Transverse colon (tissue), 4 donors: Measurements from ENCODE around the gene TMEM233. TPM values are rescaled to one million over a fixed set of nuclear protein-coding genes. Genes with fewer than 3 reads are reported as not detected.
A peak's percentile ranks its signal among the peaks of the same experiment; 100 is the strongest.
"Not testable (repeated sequence)": the region's sequence is repeated elsewhere in the genome, so short reads cannot be mapped to it uniquely, and the experiment has no call there.

ENCODE experiments used
- DNase-seq: peaks from one replicate; pipeline ENCODE4 v3.0.0-alpha.2; 2019
- H3K27ac ChIP-seq, 4 donors: fragments of 200-600 bp; sonication (generic); 2 replicates each; pipeline ENCODE4 v1.5.1; 2016 to 2018; ENCODE audit warnings: inconsistent platforms in 4 of 4
- H3K27me3 ChIP-seq: fragments of 200-600 bp; sonication (generic); 2 replicates; pipeline ENCODE4 v1.5.1; 2017; ENCODE audit warnings: inconsistent platforms
- H3K36me3 ChIP-seq, 4 donors: fragments of 200-600 bp; sonication (generic); 2 replicates each; pipeline ENCODE4 v1.5.1; 2017 to 2019; ENCODE audit warnings: inconsistent platforms in 4 of 4
- H3K4me1 ChIP-seq, 4 donors: fragments of 200-600 bp; sonication (generic); 2 replicates each; pipeline ENCODE4 v1.5.1; 2017 to 2020; ENCODE audit warnings: inconsistent platforms in 4 of 4
- H3K4me3 ChIP-seq, 4 donors: fragments of 200-600 bp; sonication (generic); 1 replicate in 1 of 4; 2 replicates in 3 of 4; pipeline versions ENCODE4 v1.5.1 to v1.6.1; 2017 to 2019; ENCODE audit warnings: inconsistent platforms in 4 of 4
- H3K9me3 ChIP-seq, 2 donors: fragments of 200-600 bp; sonication (generic); 2 replicates each; pipeline ENCODE4 v1.5.1; 2017 to 2019; ENCODE audit warnings: inconsistent platforms in 2 of 2
- CTCF ChIP-seq, 5 experiments: fragments of 200-600 bp in 3 of 5; fragments of 450-650 bp in 2 of 5; sonication (generic) in 3 of 5; IDR thresholded peaks; 1 replicate in 2 of 5; 2 replicates in 3 of 5; pipeline ENCODE4 v1.5.1; 2016 to 2017; ENCODE audit warnings: antibody characterized with exemption in 5 of 5, inconsistent platforms in 3 of 5, mild to moderate bottlenecking in 2 of 5, moderate library complexity in 1 of 5
- EP300 ChIP-seq: sonication (generic); formaldehyde crosslinking; IDR thresholded peaks from one replicate; pipeline ENCODE4 v1.6.1; 2017; ENCODE audit warnings: antibody characterized with exemption, low read depth
- POLR2A ChIP-seq: fragments of 450-650 bp; IDR thresholded peaks from one replicate; pipeline ENCODE4 v1.6.1; 2016; ENCODE audit warnings: antibody characterized with exemption, mild to moderate bottlenecking, moderate library complexity
- POLR2AphosphoS5 ChIP-seq, 3 donors: sonication (generic); formaldehyde crosslinking; IDR thresholded peaks; one replicate each; pipeline ENCODE4 v1.6.1; 2016; ENCODE audit warnings: antibody characterized with exemption in 3 of 3
- WGBS, 2 donors: methylation state at CpG; one replicate each; pipeline ENCODE4 v1.1.5; 2018; ENCODE audit warnings: low coverage in 1 of 2; 5-methylcytosine and 5-hydroxymethylcytosine counted together
- in situ Hi-C, 4 donors: fragments of 200-750 bp; cut with MboI; loops; one replicate each; pipeline versions ENCODE4 v1.15.0 to v1.15.1; 2017; ENCODE audit warnings: low sequenced_read_pairs in 3 of 4, low pct_ligation_motif_present in 1 of 4, low pct_unique_long_range_greater_than_20kb in 1 of 4
- intact Hi-C: fragments of 100-400 bp; cut with DNase I; formaldehyde crosslinking; loops from one replicate; pipeline ENCODE4 v1.15.1; 2023; ENCODE audit warnings: low total_unique reads
- total RNA-seq, 4 donors: library from RNA; depleted of rRNA; stranded (reverse); fragments of >200 nt; gene quantifications; one replicate each; pipeline ENCODE4 v1.1.0, GENCODE V29; 2016

Gene TMEM233
- total RNA-seq, 4 donors from 2014 or later, result 0.27 TPM; not detected in 3

GRCh38 chr12:119649202-119649808 is 55.7 kb downstream of the TMEM233 start:
- peak; percentile 33 to 68 (median 58) for TF ChIP-seq CTCF (IDR thresholded peaks at IDR 0.05)
- TF ChIP-seq POLR2A, result no peak
- Histone ChIP-seq H3K27me3 (no peaks in the 10 kb centered on the region), H3K27ac (no peak overlapping the region), H3K4me3 (no peak overlapping the region), H3K4me1 (no peaks in the 10 kb centered on the region), H3K9me3 (peaks cover 6 to 11% of the 10 kb centered on the region in 2 donors), H3K36me3 (no peaks in the 10 kb centered on the region)
- intact Hi-C loops (no loop called here), in situ Hi-C loops (no loop called here)
- no peak for DNase-seq
- WGBS, 2 donors, result 36 to 71% methylated on average over 1 to 4 of the region's 4 CpGs

- intact Hi-C loops (no loop called here), in situ Hi-C loops (no loop called here)
- no peak for DNase-seq
- no peak overlapping the region for H3K27ac ChIP-seq
- H3K9me3 ChIP-seq, result peaks cover 6 to 11% of the 10 kb centered on the region in 2 donors
- no peaks in the 10 kb centered on the region for H3K27me3 ChIP-seq
- H3K4me1 ChIP-seq, result no peaks in the 10 kb centered on the region
- no peaks in the 10 kb centered on the region for H3K36me3 ChIP-seq
- WGBS, 2 donors, result 60 to 73% methylated on average over 3 of the region's 3 CpGs
- TF ChIP-seq CTCF (IDR thresholded peaks at IDR 0.05), result no peak
- no peak for TF ChIP-seq EP300
- no peak for TF ChIP-seq POLR2AphosphoS5 (IDR thresholded peaks at IDR 0.05)
- TF ChIP-seq POLR2A, result no peak
- no peak overlapping the region for H3K4me3 ChIP-seq
These were observed 59.1 kb downstream of the TMEM233 start for GRCh38 chr12:119652665-119653064.

GRCh38 chr12:119657001-119657400 is 63.4 kb downstream of the TMEM233 start:
- H3K4me3 ChIP-seq, H3K4me1 ChIP-seq, DNase-seq, H3K36me3 ChIP-seq, H3K27ac ChIP-seq, in situ Hi-C loops, H3K27me3 ChIP-seq, intact Hi-C loops: not testable (repeated sequence)
- 73 to 83% methylated on average over 1 to 2 of the region's 2 CpGs for WGBS, 2 donors
- peaks cover 6 to 11% of the 10 kb centered on the region in 2 donors for H3K9me3 ChIP-seq

- intact Hi-C loops, H3K27ac ChIP-seq, H3K4me1 ChIP-seq, H3K4me3 ChIP-seq, H3K36me3 ChIP-seq, H3K9me3 ChIP-seq, H3K27me3 ChIP-seq, DNase-seq, in situ Hi-C loops: not testable (repeated sequence)
- 76 to 96% methylated on average over 3 to 6 of the region's 6 CpGs for whole genome bisulfite sequencing, 2 donors
These were observed 64.6 kb downstream of the TMEM233 start for GRCh38 chr12:119658166-119658565.

- WGBS, 2 donors, result 40 to 51% methylated on average over 6 of the region's 6 CpGs
- H3K27ac ChIP-seq, result no peak overlapping the region
- no peaks in the 10 kb centered on the region for H3K9me3 ChIP-seq
- intact Hi-C loops (no loop called here), in situ Hi-C loops (no loop called here)
- H3K4me3 ChIP-seq, result no peak overlapping the region
- no peak for TF ChIP-seq POLR2AphosphoS5 (IDR thresholded peaks at IDR 0.05)
- peak; percentile 70 to 95 (median 91) for TF ChIP-seq CTCF (IDR thresholded peaks at IDR 0.05)
- TF ChIP-seq EP300, result no peak
- no peaks in the 10 kb centered on the region for H3K36me3 ChIP-seq
- H3K4me1 ChIP-seq, result no peaks in the 10 kb centered on the region
- peak; percentile 47 for DNase-seq
- H3K27me3 ChIP-seq, result no peaks in the 10 kb centered on the region
These were observed 65.8 kb downstream of the TMEM233 start for GRCh38 chr12:119659289-119659897.
